HepG2 (cell line): ENCODE measurements around the gene DVL3. TPM values are rescaled to one million over a fixed set of nuclear protein-coding genes. Genes with fewer than 3 reads are reported as not detected.

ENCODE experiments used
- HDAC1 ChIP-seq: sonication (generic); formaldehyde crosslinking; IDR thresholded peaks from 2 replicates; pipeline ENCODE4 v1.5.1; 2020; ENCODE audit warnings: mild to moderate bottlenecking, missing genetic modification reagents
- HDAC2 ChIP-seq: sonication (generic); formaldehyde crosslinking; IDR thresholded peaks from 2 replicates; pipeline ENCODE4 v1.4.0; 2020; ENCODE audit warnings: missing genetic modification reagents
- KLF11 ChIP-seq: IDR thresholded peaks from 2 replicates; pipeline ENCODE4 v1.6.1; 2016; ENCODE audit warnings: missing compliant biosample characterization
- POLR2G ChIP-seq: fragments of 200-400 bp; formaldehyde crosslinking; IDR thresholded peaks from 2 replicates; pipeline ENCODE4 v1.6.1; 2018; ENCODE audit warnings: mild to moderate bottlenecking, low read depth, low read length, moderate library complexity
- SRSF4 ChIP-seq: fragments of 200-400 bp; formaldehyde crosslinking; IDR thresholded peaks from one replicate; pipeline ENCODE4 v1.6.1; 2018; ENCODE audit warnings: mild to moderate bottlenecking, low read depth, low read length, moderate library complexity; ENCODE audit not compliant: poor library complexity, severe bottlenecking
- TGIF2 ChIP-seq: IDR thresholded peaks from 2 replicates; pipeline ENCODE4 v1.6.1; 2016; ENCODE audit warnings: control low read depth, missing compliant biosample characterization
- TOPORS ChIP-seq: sonication (generic); formaldehyde crosslinking; IDR thresholded peaks from 2 replicates; pipeline ENCODE4 v1.8.0; 2023; ENCODE audit warnings: mild to moderate bottlenecking, missing genetic modification reagents
- ZFP41 ChIP-seq: sonication (generic); formaldehyde crosslinking; IDR thresholded peaks from 2 replicates; pipeline ENCODE4 v1.4.0; 2020; ENCODE audit warnings: mild to moderate bottlenecking, missing genetic modification reagents, borderline replicate concordance
- ZNF274 ChIP-seq: sonication (generic); formaldehyde crosslinking; IDR thresholded peaks from 2 replicates; pipeline ENCODE4 v1.5.1; 2020; ENCODE audit warnings: mild to moderate bottlenecking, missing genetic modification reagents
- ZNF552 ChIP-seq: sonication (generic); formaldehyde crosslinking; IDR thresholded peaks from 2 replicates; pipeline ENCODE4 v1.9.0; 2022; ENCODE audit warnings: missing genetic modification reagents, mild to moderate bottlenecking, borderline replicate concordance
- polyA plus RNA-seq, 8 experiments: library from polyadenylated mRNA; depleted of rRNA in 3 of 8; stranded (reverse) in 7 of 8; unstranded in 1 of 8; fragments of >200 nt; fragmentation: Illumina TruSeq in 4 of 8; extraction: Trizol in 4 of 8; gene quantifications; 2 replicates each; pipeline versions ENCODE4 v1.2.1 to v1.2.3, GENCODE V29; 2011 to 2016; ENCODE audit warnings: low read depth in 4 of 8, missing spikeins in 1 of 8, mixed read lengths in 1 of 8; ENCODE audit not compliant: insufficient read depth in 1 of 8
- total RNA-seq, 5 experiments: library from RNA; depleted of rRNA; stranded (reverse); fragments of >200 nt; fragmentation: Illumina TruSeq; extraction: Trizol; gene quantifications; 2 replicates each; pipeline ENCODE4 v1.2.3, GENCODE V29; 2016; ENCODE audit warnings: low read depth in 1 of 5
- TF ChIP-seq, protein P1 (sequence below): sonication (generic); formaldehyde crosslinking; IDR thresholded peaks from 2 replicates; pipeline ENCODE4 v1.4.0; 2020; ENCODE audit warnings: missing genetic modification reagents; ENCODE audit errors: not compliant biosample characterization
- TF ChIP-seq, protein P2 (sequence below): sonication (generic); formaldehyde crosslinking; IDR thresholded peaks from 2 replicates; pipeline ENCODE4 v1.5.1; 2020; ENCODE audit warnings: mild to moderate bottlenecking, missing genetic modification reagents, borderline replicate concordance
- TF ChIP-seq, protein P3 (sequence below): sonication (generic); formaldehyde crosslinking; IDR thresholded peaks from 2 replicates; pipeline ENCODE4 v1.5.0; 2020; ENCODE audit warnings: mild to moderate bottlenecking, missing genetic modification reagents, borderline replicate concordance

The DVL3 gene
- total and polyA plus RNA-seq, 2 of the 13 experiments (the other 11 are each of a cell fraction or from before 2014, with no cell fraction given), result 29.0 to 36.1 TPM

DNA sequence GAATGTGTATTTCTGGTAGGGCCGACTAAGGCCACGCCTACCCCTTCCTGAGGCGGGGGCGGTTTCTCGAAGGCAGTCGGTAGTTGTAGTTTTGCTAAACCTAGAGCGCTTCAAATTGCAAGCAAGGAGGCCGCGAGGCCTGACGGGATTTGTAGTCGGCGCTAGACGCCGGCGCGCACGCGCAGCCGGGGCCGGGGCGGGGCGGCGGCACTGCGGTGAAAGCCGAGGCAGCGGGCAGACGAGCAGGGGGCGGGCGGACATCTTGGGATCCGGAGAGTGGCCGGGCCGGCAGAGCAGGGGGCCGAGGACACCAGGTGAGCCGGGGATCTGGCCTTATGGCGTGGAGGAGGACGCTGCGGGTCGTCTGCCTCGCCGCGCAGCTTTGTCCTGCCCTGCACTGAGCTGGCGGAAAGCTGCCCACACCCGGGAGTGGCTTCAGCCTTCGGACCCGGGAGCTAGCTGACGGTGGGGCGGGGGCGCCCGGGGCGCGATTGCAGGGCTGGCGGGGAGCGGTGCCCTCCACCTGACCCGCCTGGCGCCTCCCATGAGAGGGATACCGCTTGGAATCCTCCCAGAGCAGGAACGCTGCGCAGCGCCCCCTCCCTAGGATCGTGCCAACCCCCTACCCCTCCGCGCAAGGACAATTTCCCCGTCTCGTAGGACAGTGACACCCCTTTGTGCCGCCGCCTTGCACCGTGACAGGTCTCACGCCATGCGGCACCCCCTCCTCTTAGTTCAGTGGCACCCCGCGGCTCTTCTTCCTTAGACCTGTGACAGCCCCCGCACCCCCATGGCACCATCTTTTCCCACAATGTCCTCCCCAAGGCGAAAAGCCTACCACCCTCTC, 19.7 kb downstream of the DVL3 start, which contains the start of gene AP2M1 (continued):
- TF ChIP-seq ZNF274 (no peak), HDAC1 (CRISPR knock-in tag) (0 out of 2 replicates have a peak, but pooled peaks have one; percentile 56), HDAC2 (no peak; the same call in 1 of the 2 replicates), ZNF552 (CRISPR knock-in tag) (0 out of 2 replicates have a peak, but pooled peaks have one; percentile 27), POLR2G (peak; percentile 77), ZFP41 (CRISPR knock-in tag) (no peak), SRSF4 (no peak), TOPORS (peak; percentile 60; the same call in 1 of the 2 replicates), KLF11 (CRISPR knock-in tag) (no peak), TGIF2 (CRISPR knock-in tag) (no peak; the same call in 1 of the 2 replicates)
- TF ChIP-seq, protein P1, sequence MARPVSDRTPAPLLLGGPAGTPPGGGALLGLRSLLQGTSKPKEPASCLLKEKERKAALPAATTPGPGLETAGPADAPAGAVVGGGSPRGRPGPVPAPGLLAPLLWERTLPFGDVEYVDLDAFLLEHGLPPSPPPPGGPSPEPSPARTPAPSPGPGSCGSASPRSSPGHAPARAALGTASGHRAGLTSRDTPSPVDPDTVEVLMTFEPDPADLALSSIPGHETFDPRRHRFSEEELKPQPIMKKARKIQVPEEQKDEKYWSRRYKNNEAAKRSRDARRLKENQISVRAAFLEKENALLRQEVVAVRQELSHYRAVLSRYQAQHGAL, result no peak
- TF ChIP-seq, protein P2, sequence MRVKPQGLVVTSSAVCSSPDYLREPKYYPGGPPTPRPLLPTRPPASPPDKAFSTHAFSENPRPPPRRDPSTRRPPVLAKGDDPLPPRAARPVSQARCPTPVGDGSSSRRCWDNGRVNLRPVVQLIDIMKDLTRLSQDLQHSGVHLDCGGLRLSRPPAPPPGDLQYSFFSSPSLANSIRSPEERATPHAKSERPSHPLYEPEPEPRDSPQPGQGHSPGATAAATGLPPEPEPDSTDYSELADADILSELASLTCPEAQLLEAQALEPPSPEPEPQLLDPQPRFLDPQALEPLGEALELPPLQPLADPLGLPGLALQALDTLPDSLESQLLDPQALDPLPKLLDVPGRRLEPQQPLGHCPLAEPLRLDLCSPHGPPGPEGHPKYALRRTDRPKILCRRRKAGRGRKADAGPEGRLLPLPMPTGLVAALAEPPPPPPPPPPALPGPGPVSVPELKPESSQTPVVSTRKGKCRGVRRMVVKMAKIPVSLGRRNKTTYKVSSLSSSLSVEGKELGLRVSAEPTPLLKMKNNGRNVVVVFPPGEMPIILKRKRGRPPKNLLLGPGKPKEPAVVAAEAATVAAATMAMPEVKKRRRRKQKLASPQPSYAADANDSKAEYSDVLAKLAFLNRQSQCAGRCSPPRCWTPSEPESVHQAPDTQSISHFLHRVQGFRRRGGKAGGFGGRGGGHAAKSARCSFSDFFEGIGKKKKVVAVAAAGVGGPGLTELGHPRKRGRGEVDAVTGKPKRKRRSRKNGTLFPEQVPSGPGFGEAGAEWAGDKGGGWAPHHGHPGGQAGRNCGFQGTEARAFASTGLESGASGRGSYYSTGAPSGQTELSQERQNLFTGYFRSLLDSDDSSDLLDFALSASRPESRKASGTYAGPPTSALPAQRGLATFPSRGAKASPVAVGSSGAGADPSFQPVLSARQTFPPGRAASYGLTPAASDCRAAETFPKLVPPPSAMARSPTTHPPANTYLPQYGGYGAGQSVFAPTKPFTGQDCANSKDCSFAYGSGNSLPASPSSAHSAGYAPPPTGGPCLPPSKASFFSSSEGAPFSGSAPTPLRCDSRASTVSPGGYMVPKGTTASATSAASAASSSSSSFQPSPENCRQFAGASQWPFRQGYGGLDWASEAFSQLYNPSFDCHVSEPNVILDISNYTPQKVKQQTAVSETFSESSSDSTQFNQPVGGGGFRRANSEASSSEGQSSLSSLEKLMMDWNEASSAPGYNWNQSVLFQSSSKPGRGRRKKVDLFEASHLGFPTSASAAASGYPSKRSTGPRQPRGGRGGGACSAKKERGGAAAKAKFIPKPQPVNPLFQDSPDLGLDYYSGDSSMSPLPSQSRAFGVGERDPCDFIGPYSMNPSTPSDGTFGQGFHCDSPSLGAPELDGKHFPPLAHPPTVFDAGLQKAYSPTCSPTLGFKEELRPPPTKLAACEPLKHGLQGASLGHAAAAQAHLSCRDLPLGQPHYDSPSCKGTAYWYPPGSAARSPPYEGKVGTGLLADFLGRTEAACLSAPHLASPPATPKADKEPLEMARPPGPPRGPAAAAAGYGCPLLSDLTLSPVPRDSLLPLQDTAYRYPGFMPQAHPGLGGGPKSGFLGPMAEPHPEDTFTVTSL (CRISPR knock-in tag), result no peak
- TF ChIP-seq, protein P3, sequence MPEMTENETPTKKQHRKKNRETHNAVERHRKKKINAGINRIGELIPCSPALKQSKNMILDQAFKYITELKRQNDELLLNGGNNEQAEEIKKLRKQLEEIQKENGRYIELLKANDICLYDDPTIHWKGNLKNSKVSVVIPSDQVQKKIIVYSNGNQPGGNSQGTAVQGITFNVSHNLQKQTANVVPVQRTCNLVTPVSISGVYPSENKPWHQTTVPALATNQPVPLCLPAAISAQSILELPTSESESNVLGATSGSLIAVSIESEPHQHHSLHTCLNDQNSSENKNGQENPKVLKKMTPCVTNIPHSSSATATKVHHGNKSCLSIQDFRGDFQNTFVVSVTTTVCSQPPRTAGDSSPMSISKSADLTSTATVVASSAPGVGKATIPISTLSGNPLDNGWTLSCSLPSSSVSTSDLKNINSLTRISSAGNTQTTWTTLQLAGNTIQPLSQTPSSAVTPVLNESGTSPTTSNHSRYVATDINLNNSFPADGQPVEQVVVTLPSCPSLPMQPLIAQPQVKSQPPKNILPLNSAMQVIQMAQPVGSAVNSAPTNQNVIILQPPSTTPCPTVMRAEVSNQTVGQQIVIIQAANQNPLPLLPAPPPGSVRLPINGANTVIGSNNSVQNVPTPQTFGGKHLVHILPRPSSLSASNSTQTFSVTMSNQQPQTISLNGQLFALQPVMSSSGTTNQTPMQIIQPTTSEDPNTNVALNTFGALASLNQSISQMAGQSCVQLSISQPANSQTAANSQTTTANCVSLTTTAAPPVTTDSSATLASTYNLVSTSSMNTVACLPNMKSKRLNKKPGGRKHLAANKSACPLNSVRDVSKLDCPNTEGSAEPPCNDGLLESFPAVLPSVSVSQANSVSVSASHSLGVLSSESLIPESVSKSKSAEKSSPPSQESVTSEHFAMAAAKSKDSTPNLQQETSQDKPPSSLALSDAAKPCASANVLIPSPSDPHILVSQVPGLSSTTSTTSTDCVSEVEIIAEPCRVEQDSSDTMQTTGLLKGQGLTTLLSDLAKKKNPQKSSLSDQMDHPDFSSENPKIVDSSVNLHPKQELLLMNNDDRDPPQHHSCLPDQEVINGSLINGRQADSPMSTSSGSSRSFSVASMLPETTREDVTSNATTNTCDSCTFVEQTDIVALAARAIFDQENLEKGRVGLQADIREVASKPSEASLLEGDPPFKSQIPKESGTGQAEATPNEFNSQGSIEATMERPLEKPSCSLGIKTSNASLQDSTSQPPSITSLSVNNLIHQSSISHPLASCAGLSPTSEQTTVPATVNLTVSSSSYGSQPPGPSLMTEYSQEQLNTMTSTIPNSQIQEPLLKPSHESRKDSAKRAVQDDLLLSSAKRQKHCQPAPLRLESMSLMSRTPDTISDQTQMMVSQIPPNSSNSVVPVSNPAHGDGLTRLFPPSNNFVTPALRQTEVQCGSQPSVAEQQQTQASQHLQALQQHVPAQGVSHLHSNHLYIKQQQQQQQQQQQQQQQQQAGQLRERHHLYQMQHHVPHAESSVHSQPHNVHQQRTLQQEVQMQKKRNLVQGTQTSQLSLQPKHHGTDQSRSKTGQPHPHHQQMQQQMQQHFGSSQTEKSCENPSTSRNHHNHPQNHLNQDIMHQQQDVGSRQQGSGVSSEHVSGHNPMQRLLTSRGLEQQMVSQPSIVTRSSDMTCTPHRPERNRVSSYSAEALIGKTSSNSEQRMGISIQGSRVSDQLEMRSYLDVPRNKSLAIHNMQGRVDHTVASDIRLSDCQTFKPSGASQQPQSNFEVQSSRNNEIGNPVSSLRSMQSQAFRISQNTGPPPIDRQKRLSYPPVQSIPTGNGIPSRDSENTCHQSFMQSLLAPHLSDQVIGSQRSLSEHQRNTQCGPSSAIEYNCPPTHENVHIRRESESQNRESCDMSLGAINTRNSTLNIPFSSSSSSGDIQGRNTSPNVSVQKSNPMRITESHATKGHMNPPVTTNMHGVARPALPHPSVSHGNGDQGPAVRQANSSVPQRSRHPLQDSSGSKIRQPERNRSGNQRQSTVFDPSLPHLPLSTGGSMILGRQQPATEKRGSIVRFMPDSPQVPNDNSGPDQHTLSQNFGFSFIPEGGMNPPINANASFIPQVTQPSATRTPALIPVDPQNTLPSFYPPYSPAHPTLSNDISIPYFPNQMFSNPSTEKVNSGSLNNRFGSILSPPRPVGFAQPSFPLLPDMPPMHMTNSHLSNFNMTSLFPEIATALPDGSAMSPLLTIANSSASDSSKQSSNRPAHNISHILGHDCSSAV (CRISPR knock-in tag), result peak; percentile 59; the same call in 1 of the 2 replicates
